SK-N-SH (cell line): ENCODE data around the gene GNAS-AS1. TPM values are rescaled to one million over a fixed set of nuclear protein-coding genes. Genes with fewer than 3 reads are reported as not detected.

Experiments used
- CTCF ChIA-PET: fragments of 300-600, 350-600 bp; formaldehyde crosslinking; extraction: SDS; loops from one replicate; lab custom pipeline; 2021; lab: Yijun Ruan, JAX
- POLR2A ChIA-PET: fragments of 350-600 bp; sonication (Branson Sonifier 250); formaldehyde crosslinking; extraction: SDS; loops from one replicate; lab custom pipeline; 2020; ENCODE audit warnings: antibody characterized with exemption, inconsistent platforms; lab: Yijun Ruan, JAX
- DNase-seq: peaks from one replicate; pipeline ENCODE4 v3.0.0; 2012
- H2AFZ ChIP-seq: fragments of 200-600 bp; sonication (generic); 2 replicates; pipeline ENCODE4 v1.8.1; 2016; ENCODE audit warnings: antibody characterized with exemption, mild to moderate bottlenecking, low read depth
- H3F3A ChIP-seq: fragments of 200-600 bp; sonication (generic); replicated peaks from 2 replicates; pipeline ENCODE3; 2016; ENCODE audit warnings: antibody characterized with exemption, mild to moderate bottlenecking; ENCODE audit not compliant: insufficient read depth
- H3K27ac ChIP-seq, 2 experiments: fragments of 200-500 bp in 1 of 2; fragments of 200-600 bp in 1 of 2; sonication (Bioruptor generic) in 1 of 2; sonication (generic), shearing (Covaris generic) in 1 of 2; 2 replicates each; pipeline versions ENCODE4 v1.5.1 to v1.6.1; 2014 to 2016; ENCODE audit warnings: low read depth in 2 of 2, inconsistent platforms in 1 of 2, low read length in 1 of 2, mild to moderate bottlenecking in 1 of 2, mixed read lengths in 1 of 2
- H3K27me3 ChIP-seq: fragments of 200-600 bp; sonication (generic), shearing (Covaris generic); 2 replicates; pipeline ENCODE4 v1.6.1; 2016; ENCODE audit warnings: mixed run types; ENCODE audit not compliant: insufficient read depth
- H3K36me3 ChIP-seq, 2 experiments: fragments of 200-500 bp in 1 of 2; fragments of 200-600 bp in 1 of 2; sonication (Bioruptor generic) in 1 of 2; sonication (generic) in 1 of 2; replicated peaks in 1 of 2; 2 replicates each; pipeline versions ENCODE3 to v1.5.1; 2014 to 2016; ENCODE audit warnings: low read length in 1 of 2, mild to moderate bottlenecking in 1 of 2; ENCODE audit not compliant: insufficient read depth in 2 of 2, control insufficient read depth in 1 of 2
- H3K4me1 ChIP-seq, 2 experiments: fragments of 200-500 bp in 1 of 2; fragments of 200-600 bp in 1 of 2; sonication (Bioruptor generic) in 1 of 2; sonication (generic), shearing (Covaris generic) in 1 of 2; 2 replicates each; pipeline versions ENCODE4 v1.5.1 to v1.6.1; 2014 to 2016; ENCODE audit warnings: low read depth in 1 of 2, low read length in 1 of 2, mixed run types in 1 of 2; ENCODE audit not compliant: insufficient read depth in 2 of 2, control insufficient read depth in 1 of 2
- H3K4me2 ChIP-seq: fragments of 200-600 bp; sonication (generic), shearing (Covaris generic); 2 replicates; pipeline ENCODE4 v1.6.1; 2017; ENCODE audit warnings: mixed run types
- H3K4me3 ChIP-seq, 2 experiments: fragments of 200-500 bp in 1 of 2; fragments of 200-600 bp in 1 of 2; sonication (Bioruptor generic) in 1 of 2; sonication (generic), shearing (Covaris generic) in 1 of 2; 2 replicates each; pipeline versions ENCODE4 v1.5.1 to v1.8.1; 2014 to 2016; ENCODE audit warnings: low read depth in 2 of 2, inconsistent platforms in 1 of 2, low read length in 1 of 2, mild to moderate bottlenecking in 1 of 2, mixed read lengths in 1 of 2, moderate library complexity in 1 of 2
- H3K79me2 ChIP-seq: fragments of 200-600 bp; sonication (generic); 2 replicates; pipeline ENCODE4 v1.8.1; 2017; ENCODE audit warnings: mild to moderate bottlenecking; ENCODE audit not compliant: insufficient read depth
- H3K9ac ChIP-seq: fragments of 200-600 bp; sonication (generic); 2 replicates; pipeline ENCODE4 v1.6.1; 2017; ENCODE audit warnings: mixed run types
- H3K9me2 ChIP-seq: fragments of 200-600 bp; sonication (generic); 2 replicates; pipeline ENCODE4 v1.6.1; 2017; ENCODE audit warnings: mixed run types
- H3K9me3 ChIP-seq: fragments of 200-600 bp; sonication (generic); 2 replicates; pipeline ENCODE4 v1.6.1; 2017; ENCODE audit warnings: mixed run types, mild to moderate bottlenecking, moderate library complexity
- H4K20me1 ChIP-seq: fragments of 200-600 bp; sonication (generic); 2 replicates; pipeline ENCODE4 v1.6.1; 2017; ENCODE audit warnings: mild to moderate bottlenecking, mixed run types; ENCODE audit not compliant: insufficient read depth
- CHD2 ChIP-seq: fragments of 150-350 bp; IDR thresholded peaks from 2 replicates; pipeline ENCODE4 v1.6.1; 2018; ENCODE audit warnings: low read length; ENCODE audit not compliant: partially characterized antibody
- CTCF ChIP-seq: fragments of 200-600 bp; sonication (generic); IDR thresholded peaks from 2 replicates; pipeline ENCODE4 v1.6.1; 2017; ENCODE audit warnings: antibody characterized with exemption, mild to moderate bottlenecking, moderate library complexity
- ELF1 ChIP-seq: IDR thresholded peaks from 2 replicates; pipeline ENCODE4 v1.4.0; 2012
- EZH2phosphoT487 ChIP-seq: fragments of 200-600 bp; sonication (generic); IDR thresholded peaks from 2 replicates; pipeline ENCODE4 v1.6.1; 2017; ENCODE audit warnings: low read depth, mixed run types, mild to moderate bottlenecking, antibody characterized with exemption, moderate library complexity, borderline replicate concordance
- FOSL2 ChIP-seq: IDR thresholded peaks from 2 replicates; pipeline ENCODE4 v1.4.0; 2012; ENCODE audit warnings: low read depth, mild to moderate bottlenecking, moderate library complexity, borderline replicate concordance
- FOXM1 ChIP-seq: IDR thresholded peaks from 2 replicates; pipeline ENCODE4 v1.4.0; 2012; ENCODE audit warnings: low read depth, mild to moderate bottlenecking
- GATA2 ChIP-seq: sonication (generic); formaldehyde crosslinking; IDR thresholded peaks from 2 replicates; pipeline ENCODE4 v1.5.0; 2020; ENCODE audit warnings: mild to moderate bottlenecking, missing genetic modification reagents
- IRF3 ChIP-seq: fragments of 150-350 bp; IDR thresholded peaks from 2 replicates; pipeline ENCODE4 v1.6.1; 2016; ENCODE audit warnings: mild to moderate bottlenecking, low read depth, low read length
- MEF2A ChIP-seq: IDR thresholded peaks from 2 replicates; pipeline ENCODE4 v1.4.0; 2012; ENCODE audit warnings: low read depth, borderline replicate concordance
- MXI1 ChIP-seq: IDR thresholded peaks from 2 replicates; pipeline ENCODE4 v1.6.1; 2012; ENCODE audit warnings: mild to moderate bottlenecking, low read depth, low read length, improper control_type of control experiment
- POLR2AphosphoS5 ChIP-seq: IDR thresholded peaks from 2 replicates; pipeline ENCODE4 v1.6.1; 2012; ENCODE audit warnings: low read depth, low read length
- RAD21 ChIP-seq: IDR thresholded peaks from 2 replicates; pipeline ENCODE4 v1.6.1; 2012; ENCODE audit warnings: mild to moderate bottlenecking, low read length
- RCOR1 ChIP-seq: fragments of 150-350 bp; IDR thresholded peaks from 2 replicates; pipeline ENCODE4 v1.6.1; 2017; ENCODE audit warnings: antibody characterized with exemption, low read length
- RXRA ChIP-seq: IDR thresholded peaks from 2 replicates; pipeline ENCODE4 v1.4.0; 2012; ENCODE audit warnings: low read depth, mild to moderate bottlenecking, borderline replicate concordance
- TAF1 ChIP-seq: IDR thresholded peaks from 2 replicates; pipeline ENCODE4 v1.6.1; 2012; ENCODE audit warnings: low read depth, mild to moderate bottlenecking, low read length, moderate library complexity, borderline replicate concordance
- USF2 ChIP-seq: fragments of 150-350 bp; IDR thresholded peaks from 2 replicates; pipeline ENCODE4 v1.6.1; 2017; ENCODE audit warnings: antibody characterized with exemption, low read length, low read depth, borderline replicate concordance
- ZBTB33 ChIP-seq: IDR thresholded peaks from 2 replicates; pipeline ENCODE4 v1.4.0; 2012; ENCODE audit warnings: low read depth, borderline replicate concordance
- WGBS: methylation state at CpG from one replicate; pipeline ENCODE4 v1.1.6; 2017; ENCODE audit warnings: low lambda C conversion rate; 5-methylcytosine and 5-hydroxymethylcytosine counted together
- polyA plus RNA-seq, 3 experiments: library from polyadenylated mRNA; depleted of rRNA; stranded (reverse); fragments of >200 nt; gene quantifications; 2 replicates each; pipeline ENCODE4 v1.2.3, GENCODE V29; 2012

The GNAS-AS1 gene
- polyA plus RNA-seq, 1 of the 3 experiments (the other 2 are of a cell fraction): 1.5 TPM

GRCh38 chr20:58884966-58885365 lies 34.3 kb upstream of the GNAS-AS1 start:
- Histone ChIP-seq H3K4me2 (no peak overlapping the region), H3K79me2 (peaks cover 6% of the 10 kb centered on the region; the same call in 1 of the 2 replicates), H3K9me2 (no peaks in the 10 kb centered on the region), H3K9me3 (no peaks in the 10 kb centered on the region), H2AFZ (no peak overlapping the region), H3K4me1 (peaks cover 3 to 23% of the 10 kb centered on the region in 2 experiments; a peak in 3 of 4 replicates), H3K4me3 (no peak overlapping the region), H3K27ac (no peak overlapping the region), H3K36me3 (peaks cover 0 to 9% of the 10 kb centered on the region in 2 experiments), H3F3A (peaks cover 3% of the 10 kb centered on the region), H3K27me3 (no peaks in the 10 kb centered on the region), H4K20me1 (no peaks in the 10 kb centered on the region), H3K9ac (no peak overlapping the region)
- no peak for DNase-seq
- TF ChIP-seq CHD2 (no peak), RXRA (no peak), ZBTB33 (no peak), FOSL2 (no peak), ELF1 (no peak), GATA2 (no peak), IRF3 (no peak), USF2 (no peak), EZH2phosphoT487 (no peak), RCOR1 (no peak), RAD21 (no peak), CTCF (no peak), MEF2A (no peak), MXI1 (no peak), POLR2AphosphoS5 (no peak), TAF1 (no peak), FOXM1 (no peak)
- ChIA-PET CTCF (no interaction called here), POLR2A (no interaction called here)
- 74% methylated on average over 3 of the region's 3 CpGs for WGBS
